ENCODE measurements around the gene CACHD1.

CACHD1 gene

GRCh38 chr1:64469977-64470664, at the start of gene CACHD1:
Gene CACHD1 (plus strand): TSS chr1:64470129. CDS start chr1:64470745, 616 bp downstream.
- no CpG with 5 or more reads among the region's 82 CpGs for WGBS (ENCODE audit: insufficient coverage, insufficient read length)
- Histone ChIP-seq H3K27ac (ENCODE audit: low read length) (no peak within 1 kb of the TSS), H3K9me3 (ENCODE audit: control insufficient read depth, insufficient read depth, low read length) (no peaks in the 10 kb centered on the region)

GRCh38 chr1:64421377-64421776, 48.6 kb upstream of the CACHD1 start:
- Histone ChIP-seq H3K27me3 (ENCODE audit: control insufficient read depth, insufficient read depth, low read length) (no peaks in the 10 kb centered on the region), H3K27ac (ENCODE audit: low read length) (no peak overlapping the region), H3K4me3 (ENCODE audit: low read length) (no peak overlapping the region), H3K36me3 (ENCODE audit: control insufficient read depth, insufficient read depth, low read length) (no peaks in the 10 kb centered on the region), H3K9me3 (ENCODE audit: control insufficient read depth, insufficient read depth, low read length) (no peaks in the 10 kb centered on the region), H3K4me1 (ENCODE audit: control insufficient read depth, insufficient read depth, low read length) (no peaks in the 10 kb centered on the region)
- no CpG with 5 or more reads among the region's 4 CpGs for WGBS (ENCODE audit: insufficient coverage, insufficient read length)
- no peak for DNase-seq (ENCODE audit: low read depth, low spot score)

More at GRCh38 chr1:64469977-64470664, at the start of gene CACHD1:
- no peaks in the 10 kb centered on the region for H3K36me3 ChIP-seq (ENCODE audit: control insufficient read depth, insufficient read depth, low read length)
- H3K27me3 ChIP-seq (ENCODE audit: control insufficient read depth, insufficient read depth, low read length) = no peaks in the 10 kb centered on the region; the same call in 1 of the 2 replicates
- peaks cover 7% of the 10 kb centered on the region; the same call in 1 of the 2 replicates for H3K4me1 ChIP-seq (ENCODE audit: control insufficient read depth, insufficient read depth, low read length)
- peak within 1 kb of the TSS; percentile 76 for H3K4me3 ChIP-seq (ENCODE audit: low read length)
- DNase-seq (ENCODE audit: low read depth, low spot score) = no peak

GRCh38 chr1:64423526-64423925, 46.4 kb upstream of the CACHD1 start:
- H3K27ac ChIP-seq (ENCODE audit: low read length) = no peak overlapping the region
- no peaks in the 10 kb centered on the region for H3K9me3 ChIP-seq (ENCODE audit: control insufficient read depth, insufficient read depth, low read length)
- H3K27me3 ChIP-seq (ENCODE audit: control insufficient read depth, insufficient read depth, low read length) = no peaks in the 10 kb centered on the region
- DNase-seq (ENCODE audit: low read depth, low spot score) = no peak
- WGBS (ENCODE audit: insufficient coverage, insufficient read length) = no CpG with 5 or more reads among the region's 4 CpGs
- no peak overlapping the region for H3K4me3 ChIP-seq (ENCODE audit: low read length)
- H3K36me3 ChIP-seq (ENCODE audit: control insufficient read depth, insufficient read depth, low read length) = no peaks in the 10 kb centered on the region
- no peaks in the 10 kb centered on the region for H3K4me1 ChIP-seq (ENCODE audit: control insufficient read depth, insufficient read depth, low read length)

GRCh38 chr1:64424412-64424811, 45.5 kb upstream of the CACHD1 start:
- Histone ChIP-seq H3K4me3 (ENCODE audit: low read length) (no peak overlapping the region), H3K4me1 (ENCODE audit: control insufficient read depth, insufficient read depth, low read length) (no peaks in the 10 kb centered on the region), H3K27ac (ENCODE audit: low read length) (no peak overlapping the region), H3K36me3 (ENCODE audit: control insufficient read depth, insufficient read depth, low read length) (no peaks in the 10 kb centered on the region), H3K27me3 (ENCODE audit: control insufficient read depth, insufficient read depth, low read length) (no peaks in the 10 kb centered on the region), H3K9me3 (ENCODE audit: control insufficient read depth, insufficient read depth, low read length) (no peaks in the 10 kb centered on the region)
- WGBS (ENCODE audit: insufficient coverage, insufficient read length) = no CpG with 5 or more reads among the region's 1 CpG
- no peak for DNase-seq (ENCODE audit: low read depth, low spot score)

- Histone ChIP-seq H3K27me3 (ENCODE audit: control insufficient read depth, insufficient read depth, low read length) (no peaks in the 10 kb centered on the region), H3K4me1 (ENCODE audit: control insufficient read depth, insufficient read depth, low read length) (no peaks in the 10 kb centered on the region), H3K4me3 (ENCODE audit: low read length) (no peak overlapping the region), H3K9me3 (ENCODE audit: control insufficient read depth, insufficient read depth, low read length) (no peaks in the 10 kb centered on the region), H3K36me3 (ENCODE audit: control insufficient read depth, insufficient read depth, low read length) (no peaks in the 10 kb centered on the region), H3K27ac (ENCODE audit: low read length) (no peak overlapping the region)
- no peak for DNase-seq (ENCODE audit: low read depth, low spot score)
- no CpG with 5 or more reads among the region's 2 CpGs for WGBS (ENCODE audit: insufficient coverage, insufficient read length)
Measured at GRCh38 chr1:64425521-64425920, 44.4 kb upstream of the CACHD1 start.

- H3K36me3 ChIP-seq (ENCODE audit: control insufficient read depth, insufficient read depth, low read length) = no peaks in the 10 kb centered on the region
- no peak overlapping the region for H3K4me3 ChIP-seq (ENCODE audit: low read length)
- no peak overlapping the region for H3K27ac ChIP-seq (ENCODE audit: low read length)
- no peak for DNase-seq (ENCODE audit: low read depth, low spot score)
- H3K9me3 ChIP-seq (ENCODE audit: control insufficient read depth, insufficient read depth, low read length) = no peaks in the 10 kb centered on the region
- WGBS (ENCODE audit: insufficient coverage, insufficient read length) = no CpG with 5 or more reads among the region's 2 CpGs
- H3K4me1 ChIP-seq (ENCODE audit: control insufficient read depth, insufficient read depth, low read length) = no peaks in the 10 kb centered on the region
- no peaks in the 10 kb centered on the region for H3K27me3 ChIP-seq (ENCODE audit: control insufficient read depth, insufficient read depth, low read length)
Measured at GRCh38 chr1:64426681-64427080, 43.2 kb upstream of the CACHD1 start.

GRCh38 chr1:64427879-64428278, 42.0 kb upstream of the CACHD1 start:
- no peaks in the 10 kb centered on the region for H3K9me3 ChIP-seq (ENCODE audit: control insufficient read depth, insufficient read depth, low read length)
- no peaks in the 10 kb centered on the region for H3K27me3 ChIP-seq (ENCODE audit: control insufficient read depth, insufficient read depth, low read length)
- H3K4me3 ChIP-seq (ENCODE audit: low read length) = no peak overlapping the region
- no peaks in the 10 kb centered on the region for H3K4me1 ChIP-seq (ENCODE audit: control insufficient read depth, insufficient read depth, low read length)
- no CpG with 5 or more reads among the region's 3 CpGs for WGBS (ENCODE audit: insufficient coverage, insufficient read length)
- no peak overlapping the region for H3K27ac ChIP-seq (ENCODE audit: low read length)
- no peak for DNase-seq (ENCODE audit: low read depth, low spot score)
- H3K36me3 ChIP-seq (ENCODE audit: control insufficient read depth, insufficient read depth, low read length) = no peaks in the 10 kb centered on the region

- no peak overlapping the region for H3K27ac ChIP-seq (ENCODE audit: low read length)
- H3K4me1 ChIP-seq (ENCODE audit: control insufficient read depth, insufficient read depth, low read length) = no peaks in the 10 kb centered on the region
- no peak overlapping the region for H3K4me3 ChIP-seq (ENCODE audit: low read length)
- H3K27me3 ChIP-seq (ENCODE audit: control insufficient read depth, insufficient read depth, low read length) = no peaks in the 10 kb centered on the region
- H3K36me3 ChIP-seq (ENCODE audit: control insufficient read depth, insufficient read depth, low read length) = no peaks in the 10 kb centered on the region
- no peak for DNase-seq (ENCODE audit: low read depth, low spot score)
- no peaks in the 10 kb centered on the region for H3K9me3 ChIP-seq (ENCODE audit: control insufficient read depth, insufficient read depth, low read length)
- no CpG with 5 or more reads among the region's 5 CpGs for WGBS (ENCODE audit: insufficient coverage, insufficient read length)
Measured at GRCh38 chr1:64433308-64433707, 36.6 kb upstream of the CACHD1 start.

- Histone ChIP-seq H3K27me3 (ENCODE audit: control insufficient read depth, insufficient read depth, low read length) (no peaks in the 10 kb centered on the region), H3K27ac (ENCODE audit: low read length) (no peak overlapping the region), H3K9me3 (ENCODE audit: control insufficient read depth, insufficient read depth, low read length) (no peaks in the 10 kb centered on the region), H3K4me3 (ENCODE audit: low read length) (no peak overlapping the region), H3K4me1 (ENCODE audit: control insufficient read depth, insufficient read depth, low read length) (no peaks in the 10 kb centered on the region), H3K36me3 (ENCODE audit: control insufficient read depth, insufficient read depth, low read length) (no peaks in the 10 kb centered on the region)
- no CpG with 5 or more reads among the region's 3 CpGs for WGBS (ENCODE audit: insufficient coverage, insufficient read length)
- DNase-seq (ENCODE audit: low read depth, low spot score) = no peak
Measured at GRCh38 chr1:64433747-64434146, 36.2 kb upstream of the CACHD1 start.

GRCh38 chr1:64435000-64435399, 34.9 kb upstream of the CACHD1 start:
- WGBS (ENCODE audit: insufficient coverage, insufficient read length) = no CpG with 5 or more reads among the region's 6 CpGs
- no peak overlapping the region for H3K4me3 ChIP-seq (ENCODE audit: low read length)
- no peaks in the 10 kb centered on the region for H3K36me3 ChIP-seq (ENCODE audit: control insufficient read depth, insufficient read depth, low read length)
- no peak overlapping the region for H3K27ac ChIP-seq (ENCODE audit: low read length)
- H3K27me3 ChIP-seq (ENCODE audit: control insufficient read depth, insufficient read depth, low read length) = no peaks in the 10 kb centered on the region
- no peak for DNase-seq (ENCODE audit: low read depth, low spot score)
- no peaks in the 10 kb centered on the region for H3K4me1 ChIP-seq (ENCODE audit: control insufficient read depth, insufficient read depth, low read length)
- H3K9me3 ChIP-seq (ENCODE audit: control insufficient read depth, insufficient read depth, low read length) = no peaks in the 10 kb centered on the region

- WGBS (ENCODE audit: insufficient coverage, insufficient read length) = no CpG with 5 or more reads among the region's 2 CpGs
- H3K4me1 ChIP-seq (ENCODE audit: control insufficient read depth, insufficient read depth, low read length) = no peaks in the 10 kb centered on the region
- no peak for DNase-seq (ENCODE audit: low read depth, low spot score)
- no peaks in the 10 kb centered on the region for H3K27me3 ChIP-seq (ENCODE audit: control insufficient read depth, insufficient read depth, low read length)
- H3K9me3 ChIP-seq (ENCODE audit: control insufficient read depth, insufficient read depth, low read length) = no peaks in the 10 kb centered on the region
- H3K36me3 ChIP-seq (ENCODE audit: control insufficient read depth, insufficient read depth, low read length) = no peaks in the 10 kb centered on the region
- no peak overlapping the region for H3K27ac ChIP-seq (ENCODE audit: low read length)
- no peak overlapping the region for H3K4me3 ChIP-seq (ENCODE audit: low read length)
Measured at GRCh38 chr1:64437453-64437852, 32.5 kb upstream of the CACHD1 start.
